Activated naive CD4-positive, alpha-beta T cell (primary cell): Measurements from ENCODE around the gene CD7.
"Not testable (repeated sequence)": the region's sequence is repeated elsewhere in the genome, so short reads cannot be mapped to it uniquely, and the experiment has no call there.

Experiments
- DNase-seq, 4 experiments: peaks; one replicate each; lab custom pipeline; 2025; lab: John Stamatoyannopoulos, UW

CD7 gene

DNA sequence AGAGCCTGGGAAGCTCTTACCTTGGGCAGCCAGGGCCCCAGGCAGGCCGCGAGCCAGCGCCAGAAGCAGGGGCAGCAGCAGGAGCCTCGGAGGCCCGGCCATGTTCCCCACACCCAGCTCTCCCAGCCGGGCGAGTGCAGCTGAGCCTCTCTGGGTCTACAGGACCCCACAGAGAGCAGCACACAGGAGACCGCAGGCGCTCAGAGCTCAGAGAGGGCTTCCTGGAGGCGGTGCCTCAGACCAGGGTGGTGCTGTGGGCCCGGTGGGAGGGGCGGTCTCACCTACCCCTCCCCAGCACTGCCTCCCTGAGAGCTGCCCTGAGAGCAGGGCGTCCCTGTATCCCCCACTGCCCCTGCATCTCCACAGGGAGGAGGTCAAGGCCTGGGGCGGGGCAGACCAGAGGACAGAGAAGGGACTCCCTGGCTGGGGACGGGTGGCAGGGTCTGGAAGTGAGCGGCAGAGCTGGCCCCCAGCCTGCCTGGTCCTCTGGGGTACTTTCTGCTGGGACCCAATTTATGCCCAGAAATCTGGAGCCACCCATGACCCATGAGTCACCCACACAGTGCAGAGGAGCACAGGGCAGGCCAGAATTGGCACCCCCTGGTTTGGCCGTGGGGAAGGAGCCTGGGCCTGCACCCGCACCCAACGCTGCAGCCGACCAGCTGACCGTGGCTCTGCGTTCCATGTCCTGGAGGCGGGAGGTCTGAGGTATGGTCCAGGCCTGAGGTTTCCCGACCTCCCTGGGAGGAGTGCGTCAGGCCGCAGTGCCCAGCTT lies at the start of gene CD7:
Gene CD7 (minus strand): TSS at position 215 of the 775 bp plus-strand sequence. CDS start 113 bp downstream, at position 102.
- DNase-seq = peak in 2 of 4 experiments; percentile 37 to 70

GRCh38 chr17:82366749-82367148 lies 49.3 kb upstream of the CD7 start:
- DNase-seq = no peak

DNA sequence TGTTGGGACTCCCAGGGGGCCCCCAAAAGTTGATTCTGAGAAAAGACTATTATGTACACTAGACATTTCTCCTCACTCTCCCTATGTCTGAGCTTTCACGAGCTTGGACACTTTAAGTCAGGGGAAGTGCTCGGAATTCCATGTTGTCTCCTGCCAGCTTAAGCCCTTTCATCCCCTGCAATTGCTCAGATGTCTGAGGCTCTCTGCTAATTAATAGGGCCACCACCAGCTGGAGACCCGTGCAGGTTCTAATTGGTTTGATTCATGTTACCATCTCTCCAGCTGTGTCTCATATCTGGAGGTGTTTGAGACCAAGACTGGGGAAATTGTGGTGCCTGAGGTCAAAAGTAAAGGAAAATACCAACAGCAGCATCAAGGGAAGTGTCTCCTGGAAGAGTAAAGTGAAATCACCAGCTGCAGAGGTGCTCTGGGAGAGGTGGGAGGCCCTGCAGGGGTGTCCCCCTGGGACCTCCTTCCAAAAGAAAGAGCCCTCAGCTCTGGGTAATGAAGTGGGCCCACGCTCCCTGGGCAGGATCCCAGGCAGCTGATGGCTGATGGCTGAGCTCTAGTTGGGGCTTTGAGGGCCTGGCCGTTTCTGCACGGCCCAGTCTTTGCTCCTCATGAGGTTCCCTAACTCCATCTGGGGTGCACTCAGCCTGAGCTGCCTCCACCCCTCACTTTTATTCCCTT lies 48.3 kb upstream of the CD7 start:
- no peak for DNase-seq

GRCh38 chr17:82361885-82362633 lies 44.7 kb upstream of the CD7 start:
- no peak for DNase-seq

DNA sequence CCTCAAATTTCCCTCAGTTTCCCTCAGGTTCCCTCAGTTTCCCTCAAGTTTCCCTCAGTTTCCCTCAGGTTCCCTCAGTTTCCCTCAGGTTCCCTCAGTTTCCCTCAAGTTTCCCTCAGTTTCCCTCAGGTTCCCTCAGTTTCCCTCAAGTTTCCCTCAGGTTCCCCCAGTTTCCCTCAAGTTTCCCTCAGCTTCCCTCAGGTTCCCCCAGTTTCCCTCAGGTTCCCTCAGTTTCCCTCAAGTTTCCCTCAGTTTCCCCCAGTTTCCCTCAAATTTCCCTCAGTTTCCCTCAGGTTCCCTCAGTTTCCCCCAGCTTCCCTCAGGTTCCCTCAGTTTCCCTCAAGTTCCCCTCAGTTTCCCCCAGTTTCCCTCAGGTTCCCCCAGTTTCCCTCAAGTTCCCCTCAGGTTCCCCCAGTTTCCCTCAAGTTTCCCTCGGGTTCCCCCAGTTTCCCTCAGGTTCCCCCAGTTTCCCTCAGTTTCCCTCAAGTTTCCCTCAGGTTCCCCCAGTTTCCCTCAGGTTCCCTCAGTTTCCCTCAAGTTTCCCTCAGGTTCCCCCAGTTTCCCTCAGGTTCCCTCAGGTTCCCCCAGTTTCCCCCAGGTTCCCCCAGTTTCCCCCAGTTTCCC lies 42.2 kb upstream of the CD7 start:
- not testable (repeated sequence) for DNase-seq

- DNase-seq = no peak
These were observed 41.3 kb upstream of the CD7 start, which contains the start of gene TEX19 for GRCh38 chr17:82358465-82359350. TSS of gene TEX19 (plus strand) at chr17:82359247. CDS start at chr17:82362151, 2,904 bp downstream.

DNA sequence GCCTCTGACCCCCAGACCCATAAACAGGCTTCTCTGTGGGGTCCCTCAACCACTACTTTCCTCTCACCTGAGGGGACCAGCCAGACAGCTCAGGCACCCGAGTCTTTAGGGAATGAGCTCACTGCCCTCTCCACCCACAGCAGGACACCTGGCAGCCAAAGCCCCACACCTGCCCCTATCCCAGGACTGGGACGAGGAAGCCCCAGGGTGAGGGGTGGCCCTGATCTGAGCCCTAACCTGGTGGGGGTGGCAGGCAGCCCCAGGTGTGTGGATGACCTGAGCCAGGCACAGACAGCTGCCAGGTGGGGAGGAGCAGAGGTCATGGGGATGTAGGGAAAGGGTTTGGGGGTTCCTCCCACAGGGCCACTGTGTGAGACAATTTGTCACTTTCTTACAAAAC lies 40.0 kb upstream of the CD7 start:
- DNase-seq = no peak

GRCh38 chr17:82356845-82357355 lies 39.5 kb upstream of the CD7 start:
- no peak for DNase-seq

GRCh38 chr17:82355770-82356427 lies 38.5 kb upstream of the CD7 start:
- no peak for DNase-seq

DNA sequence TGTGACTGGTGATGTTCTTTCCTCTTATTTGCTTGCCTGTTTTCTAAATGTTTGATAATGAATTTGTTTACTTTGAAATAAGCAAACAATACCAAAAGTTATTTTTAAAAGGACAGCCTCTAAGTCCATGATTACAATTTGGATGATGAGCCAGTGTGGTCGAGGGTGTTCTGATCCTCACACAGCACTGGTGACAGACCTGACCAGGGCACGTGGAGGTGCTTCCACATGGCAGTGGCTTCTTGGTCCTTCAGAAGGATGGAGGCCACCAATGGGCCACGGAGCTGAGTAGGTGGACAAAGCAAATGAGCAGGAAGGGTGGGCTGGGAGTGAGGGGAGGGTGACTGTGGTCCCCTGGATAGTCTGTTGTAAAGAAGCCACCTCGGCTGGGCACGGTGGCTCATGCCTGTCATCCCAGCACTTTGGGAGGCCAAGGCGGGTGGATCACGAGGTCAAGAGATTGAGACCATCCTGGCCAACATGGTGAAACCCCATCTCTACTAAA lies 37.4 kb upstream of the CD7 start:
- DNase-seq = no peak

DNA sequence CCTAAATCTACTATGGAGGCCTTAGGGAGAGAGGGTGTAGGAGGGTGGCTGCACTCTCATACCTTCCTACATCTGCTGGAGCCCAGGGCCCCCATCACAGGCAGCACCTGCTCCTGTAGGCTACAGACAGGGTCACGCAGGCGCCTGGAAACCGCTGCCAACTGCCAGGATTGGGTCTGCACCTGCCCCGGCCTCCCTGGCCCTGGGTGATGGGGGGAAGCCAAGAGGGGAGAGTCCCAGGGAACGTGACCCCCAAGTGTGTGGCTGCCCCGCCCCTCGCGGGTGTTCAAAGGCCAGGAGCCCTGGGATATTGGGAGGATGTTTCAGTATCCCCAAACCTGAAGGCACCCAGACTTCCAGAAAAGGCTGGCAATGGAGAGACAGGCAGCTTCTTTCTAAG lies 36.1 kb upstream of the CD7 start:
- DNase-seq = no peak

DNA sequence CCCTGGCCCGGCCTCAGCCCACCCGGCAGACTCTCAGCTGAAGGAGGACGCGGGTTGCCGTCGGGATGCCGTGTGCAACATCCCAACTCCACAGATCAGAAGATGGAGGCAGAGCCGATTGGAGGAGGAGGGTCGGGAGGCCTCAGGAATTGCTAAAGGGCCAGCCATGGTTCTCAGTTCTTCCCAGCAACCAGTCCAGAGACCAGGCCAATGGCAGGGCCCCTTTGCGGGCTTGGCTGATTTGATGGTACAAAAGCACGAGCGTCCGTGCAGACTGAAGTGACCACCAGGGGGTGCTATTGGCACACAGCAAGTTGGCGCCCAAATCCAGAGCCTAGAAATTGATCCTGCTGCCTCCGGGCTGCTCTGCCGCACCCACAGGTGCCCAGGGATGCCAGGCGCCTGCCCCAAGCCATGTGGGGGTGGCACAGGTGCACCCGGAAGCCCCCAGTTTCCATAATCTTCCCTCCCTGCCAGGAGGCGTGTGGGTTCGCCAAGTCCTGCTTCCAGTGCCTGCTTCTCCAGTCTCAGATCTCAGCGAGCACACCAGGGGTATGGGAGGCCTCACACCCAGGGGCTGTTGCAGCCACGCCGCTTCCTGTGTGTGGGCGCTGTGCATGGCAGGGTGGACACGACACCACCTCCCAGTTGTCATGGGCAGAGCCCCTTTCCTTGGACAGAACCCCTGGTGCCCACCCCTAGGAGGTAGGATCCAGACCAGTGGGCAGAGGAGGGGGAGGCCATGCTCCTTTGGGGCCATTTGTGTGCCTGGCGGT lies 34.5 kb upstream of the CD7 start:
- peak; percentile 65 to 72 (median 70) for DNase-seq

DNA sequence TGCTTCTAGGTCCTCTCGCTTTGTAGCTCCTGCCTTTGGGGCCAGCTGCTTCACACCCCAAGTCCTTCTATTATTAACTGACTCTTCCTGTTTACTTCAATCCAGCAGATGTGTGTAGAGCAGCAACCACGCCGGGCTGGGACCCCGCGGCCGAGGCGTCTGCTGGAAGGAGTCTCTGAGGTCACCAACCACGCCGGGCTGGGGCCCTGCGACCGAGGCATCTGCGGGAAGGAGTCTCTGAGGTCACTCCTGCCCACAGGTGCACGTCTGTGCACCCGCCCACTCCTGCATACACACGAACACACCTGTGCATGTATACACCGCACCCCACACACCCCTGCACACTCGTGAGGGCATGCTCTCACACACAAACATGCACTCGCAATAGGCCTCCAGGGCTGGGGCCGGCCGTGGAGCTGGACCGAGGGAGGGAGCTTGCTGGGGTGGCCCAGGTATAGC lies 33.9 kb upstream of the CD7 start:
- DNase-seq = no peak

GRCh38 chr17:82350182-82351030 lies 33.0 kb upstream of the CD7 start:
- no peak for DNase-seq

DNA sequence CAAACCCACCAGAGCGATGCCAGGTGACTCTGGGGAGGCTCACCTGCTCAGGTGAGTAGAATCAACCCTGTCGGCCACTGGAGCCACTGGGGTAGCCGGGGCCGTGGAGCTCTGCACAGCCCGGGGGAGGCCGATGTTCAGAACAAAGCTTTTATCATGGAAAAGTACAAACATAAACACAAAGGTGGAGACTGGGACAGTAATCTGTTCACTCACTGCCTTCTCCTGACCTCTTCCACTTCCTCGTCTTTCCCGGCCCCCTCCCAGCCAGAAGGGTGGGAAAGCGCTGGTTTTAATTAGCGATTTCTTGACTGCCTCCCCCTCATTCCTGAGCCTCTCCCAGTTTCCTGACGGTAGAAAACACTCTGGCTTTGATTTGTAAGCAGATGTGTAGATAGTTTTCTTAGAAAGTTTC lies 31.9 kb upstream of the CD7 start:
- no peak for DNase-seq

GRCh38 chr17:82348866-82349265 lies 31.5 kb upstream of the CD7 start:
- DNase-seq = no peak

DNA sequence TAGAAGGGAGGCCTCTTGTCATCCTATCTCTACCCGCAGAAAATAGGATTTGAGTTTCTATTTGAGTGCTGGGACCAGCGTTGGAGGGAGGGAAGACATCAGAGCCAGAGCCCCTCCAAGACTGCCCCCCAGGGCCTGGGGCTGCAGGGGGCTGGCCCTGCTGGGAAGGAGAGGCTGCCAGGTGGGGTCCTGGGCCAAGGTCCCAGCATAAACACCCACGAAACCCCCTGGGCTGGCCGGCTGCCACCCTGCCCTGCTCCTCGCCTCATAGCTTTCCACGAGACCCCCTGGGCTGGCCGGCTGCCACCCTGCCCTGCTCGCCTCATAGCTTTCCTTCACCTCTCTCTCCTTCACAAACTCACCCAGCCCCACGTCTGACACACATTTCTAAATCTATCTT lies 31.0 kb upstream of the CD7 start:
- no peak for DNase-seq

DNA sequence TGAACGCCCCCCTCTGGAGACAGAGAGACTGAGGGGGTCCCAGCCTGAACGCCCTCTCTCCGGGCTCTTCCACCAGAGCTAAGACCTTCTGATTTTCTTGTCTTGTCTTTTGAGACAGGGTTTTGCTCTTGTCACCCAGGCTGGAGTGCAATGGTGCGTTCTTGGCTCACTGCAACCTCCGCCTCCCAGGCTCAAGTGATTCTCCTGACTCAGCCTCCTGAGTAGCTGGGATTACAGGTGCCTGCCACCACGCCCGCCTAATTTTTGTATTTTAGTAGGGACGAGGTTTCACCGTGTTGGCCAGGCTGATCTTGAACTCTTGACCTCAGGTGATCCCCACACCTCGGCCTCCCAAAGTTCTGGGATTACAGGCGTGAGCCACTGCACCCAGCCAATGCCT lies 30.6 kb upstream of the CD7 start:
- not testable (repeated sequence) for DNase-seq
